SK-N-SH (cell line): ENCODE data around the gene CHL1. TPM values are rescaled to one million over a fixed set of nuclear protein-coding genes. Genes with fewer than 3 reads are reported as not detected.

Experiments used
- CTCF ChIA-PET: fragments of 300-600, 350-600 bp; formaldehyde crosslinking; extraction: SDS; loops from one replicate; lab custom pipeline; 2021; lab: Yijun Ruan, JAX
- POLR2A ChIA-PET: fragments of 350-600 bp; sonication (Branson Sonifier 250); formaldehyde crosslinking; extraction: SDS; loops from one replicate; lab custom pipeline; 2020; ENCODE audit warnings: antibody characterized with exemption, inconsistent platforms; lab: Yijun Ruan, JAX
- DNase-seq: peaks from one replicate; pipeline ENCODE4 v3.0.0; 2012
- H2AFZ ChIP-seq: fragments of 200-600 bp; sonication (generic); 2 replicates; pipeline ENCODE4 v1.8.1; 2016; ENCODE audit warnings: antibody characterized with exemption, mild to moderate bottlenecking, low read depth
- H3F3A ChIP-seq: fragments of 200-600 bp; sonication (generic); replicated peaks from 2 replicates; pipeline ENCODE3; 2016; ENCODE audit warnings: antibody characterized with exemption, mild to moderate bottlenecking; ENCODE audit not compliant: insufficient read depth
- H3K27ac ChIP-seq, 2 experiments: fragments of 200-500 bp in 1 of 2; fragments of 200-600 bp in 1 of 2; sonication (Bioruptor generic) in 1 of 2; sonication (generic), shearing (Covaris generic) in 1 of 2; 2 replicates each; pipeline versions ENCODE4 v1.5.1 to v1.6.1; 2014 to 2016; ENCODE audit warnings: low read depth in 2 of 2, inconsistent platforms in 1 of 2, low read length in 1 of 2, mild to moderate bottlenecking in 1 of 2, mixed read lengths in 1 of 2
- H3K27me3 ChIP-seq: fragments of 200-600 bp; sonication (generic), shearing (Covaris generic); 2 replicates; pipeline ENCODE4 v1.6.1; 2016; ENCODE audit warnings: mixed run types; ENCODE audit not compliant: insufficient read depth
- H3K36me3 ChIP-seq, 2 experiments: fragments of 200-500 bp in 1 of 2; fragments of 200-600 bp in 1 of 2; sonication (Bioruptor generic) in 1 of 2; sonication (generic) in 1 of 2; replicated peaks in 1 of 2; 2 replicates each; pipeline versions ENCODE3 to v1.5.1; 2014 to 2016; ENCODE audit warnings: low read length in 1 of 2, mild to moderate bottlenecking in 1 of 2; ENCODE audit not compliant: insufficient read depth in 2 of 2, control insufficient read depth in 1 of 2
- H3K4me1 ChIP-seq, 2 experiments: fragments of 200-500 bp in 1 of 2; fragments of 200-600 bp in 1 of 2; sonication (Bioruptor generic) in 1 of 2; sonication (generic), shearing (Covaris generic) in 1 of 2; 2 replicates each; pipeline versions ENCODE4 v1.5.1 to v1.6.1; 2014 to 2016; ENCODE audit warnings: low read depth in 1 of 2, low read length in 1 of 2, mixed run types in 1 of 2; ENCODE audit not compliant: insufficient read depth in 2 of 2, control insufficient read depth in 1 of 2
- H3K4me2 ChIP-seq: fragments of 200-600 bp; sonication (generic), shearing (Covaris generic); 2 replicates; pipeline ENCODE4 v1.6.1; 2017; ENCODE audit warnings: mixed run types
- H3K4me3 ChIP-seq, 2 experiments: fragments of 200-500 bp in 1 of 2; fragments of 200-600 bp in 1 of 2; sonication (Bioruptor generic) in 1 of 2; sonication (generic), shearing (Covaris generic) in 1 of 2; 2 replicates each; pipeline versions ENCODE4 v1.5.1 to v1.8.1; 2014 to 2016; ENCODE audit warnings: low read depth in 2 of 2, inconsistent platforms in 1 of 2, low read length in 1 of 2, mild to moderate bottlenecking in 1 of 2, mixed read lengths in 1 of 2, moderate library complexity in 1 of 2
- H3K79me2 ChIP-seq: fragments of 200-600 bp; sonication (generic); 2 replicates; pipeline ENCODE4 v1.8.1; 2017; ENCODE audit warnings: mild to moderate bottlenecking; ENCODE audit not compliant: insufficient read depth
- H3K9ac ChIP-seq: fragments of 200-600 bp; sonication (generic); 2 replicates; pipeline ENCODE4 v1.6.1; 2017; ENCODE audit warnings: mixed run types
- H3K9me2 ChIP-seq: fragments of 200-600 bp; sonication (generic); 2 replicates; pipeline ENCODE4 v1.6.1; 2017; ENCODE audit warnings: mixed run types
- H3K9me3 ChIP-seq: fragments of 200-600 bp; sonication (generic); 2 replicates; pipeline ENCODE4 v1.6.1; 2017; ENCODE audit warnings: mixed run types, mild to moderate bottlenecking, moderate library complexity
- H4K20me1 ChIP-seq: fragments of 200-600 bp; sonication (generic); 2 replicates; pipeline ENCODE4 v1.6.1; 2017; ENCODE audit warnings: mild to moderate bottlenecking, mixed run types; ENCODE audit not compliant: insufficient read depth
- CHD2 ChIP-seq: fragments of 150-350 bp; IDR thresholded peaks from 2 replicates; pipeline ENCODE4 v1.6.1; 2018; ENCODE audit warnings: low read length; ENCODE audit not compliant: partially characterized antibody
- CTCF ChIP-seq: fragments of 200-600 bp; sonication (generic); IDR thresholded peaks from 2 replicates; pipeline ENCODE4 v1.6.1; 2017; ENCODE audit warnings: antibody characterized with exemption, mild to moderate bottlenecking, moderate library complexity
- FOSL2 ChIP-seq: IDR thresholded peaks from 2 replicates; pipeline ENCODE4 v1.4.0; 2012; ENCODE audit warnings: low read depth, mild to moderate bottlenecking, moderate library complexity, borderline replicate concordance
- MAX ChIP-seq: IDR thresholded peaks from 2 replicates; pipeline ENCODE4 v1.4.0; 2012; ENCODE audit warnings: low read depth
- MXI1 ChIP-seq: IDR thresholded peaks from 2 replicates; pipeline ENCODE4 v1.6.1; 2012; ENCODE audit warnings: mild to moderate bottlenecking, low read depth, low read length, improper control_type of control experiment
- RAD21 ChIP-seq: IDR thresholded peaks from 2 replicates; pipeline ENCODE4 v1.6.1; 2012; ENCODE audit warnings: mild to moderate bottlenecking, low read length
- RCOR1 ChIP-seq: fragments of 150-350 bp; IDR thresholded peaks from 2 replicates; pipeline ENCODE4 v1.6.1; 2017; ENCODE audit warnings: antibody characterized with exemption, low read length
- REST ChIP-seq: IDR thresholded peaks from 2 replicates; pipeline ENCODE4 v1.6.1; 2012; ENCODE audit warnings: mild to moderate bottlenecking, low read depth, low read length, moderate library complexity
- SMC3 ChIP-seq: IDR thresholded peaks from 2 replicates; pipeline ENCODE4 v1.6.1; 2012; ENCODE audit warnings: low read depth, low read length, improper control_type of control experiment
- TAF1 ChIP-seq: IDR thresholded peaks from 2 replicates; pipeline ENCODE4 v1.6.1; 2012; ENCODE audit warnings: low read depth, mild to moderate bottlenecking, low read length, moderate library complexity, borderline replicate concordance
- TEAD4 ChIP-seq: IDR thresholded peaks from 2 replicates; pipeline ENCODE4 v1.4.0; 2012; ENCODE audit warnings: mild to moderate bottlenecking, borderline replicate concordance; ENCODE audit not compliant: insufficient read depth
- YY1 ChIP-seq: IDR thresholded peaks from 2 replicates; pipeline ENCODE4 v1.4.0; 2012; ENCODE audit warnings: low read depth, mild to moderate bottlenecking
- WGBS: methylation state at CpG from one replicate; pipeline ENCODE4 v1.1.6; 2017; ENCODE audit warnings: low lambda C conversion rate; 5-methylcytosine and 5-hydroxymethylcytosine counted together
- polyA plus RNA-seq, 3 experiments: library from polyadenylated mRNA; depleted of rRNA; stranded (reverse); fragments of >200 nt; gene quantifications; 2 replicates each; pipeline ENCODE4 v1.2.3, GENCODE V29; 2012

Gene CHL1
- polyA plus RNA-seq, 1 of the 3 experiments (the other 2 are of a cell fraction), result not detected

- TF ChIP-seq REST, result no peak
- TF ChIP-seq RCOR1, result no peak
- TF ChIP-seq SMC3, result no peak
- TF ChIP-seq CTCF, result no peak
- no peak for TF ChIP-seq FOSL2
Measured at GRCh38 chr3:210669-211068, 14.1 kb downstream of the CHL1 start (continued).

- H2AFZ ChIP-seq, result no peak overlapping the region
- no peaks in the 10 kb centered on the region for H3K9me3 ChIP-seq
- H3K4me3 ChIP-seq, result no peak overlapping the region
- no peaks in the 10 kb centered on the region for H3K4me1 ChIP-seq
- H3K9ac ChIP-seq, result no peak overlapping the region
- H3F3A ChIP-seq, result no peaks in the 10 kb centered on the region
- H3K27me3 ChIP-seq, result no peaks in the 10 kb centered on the region
- H4K20me1 ChIP-seq, result no peaks in the 10 kb centered on the region
- H3K27ac ChIP-seq, result no peak overlapping the region
- WGBS, result 21% methylated on average over 4 of the region's 4 CpGs
- CTCF ChIA-PET, result no interaction called here
- POLR2A ChIA-PET, result no interaction called here
- H3K4me2 ChIP-seq, result no peak overlapping the region
- no peaks in the 10 kb centered on the region for H3K9me2 ChIP-seq
- TF ChIP-seq TAF1 (no peak), TEAD4 (no peak), CHD2 (no peak), SMC3 (no peak), MXI1 (no peak), MAX (no peak), RAD21 (no peak), YY1 (no peak), RCOR1 (no peak)
- DNase-seq, result no peak
- H3K36me3 ChIP-seq, result no peaks in the 10 kb centered on the region
- no peaks in the 10 kb centered on the region for H3K79me2 ChIP-seq
Measured at GRCh38 chr3:212432-212831, 15.9 kb downstream of the CHL1 start.
